DMS 273 treated with DMSO at 0.1 percent for 48 hours (cell line): ENCODE results near the gene ETV6.

Experiments used
- DNase-seq: peaks from one replicate; lab custom pipeline; 2025; lab: John Stamatoyannopoulos, UW

Gene ETV6

DNA sequence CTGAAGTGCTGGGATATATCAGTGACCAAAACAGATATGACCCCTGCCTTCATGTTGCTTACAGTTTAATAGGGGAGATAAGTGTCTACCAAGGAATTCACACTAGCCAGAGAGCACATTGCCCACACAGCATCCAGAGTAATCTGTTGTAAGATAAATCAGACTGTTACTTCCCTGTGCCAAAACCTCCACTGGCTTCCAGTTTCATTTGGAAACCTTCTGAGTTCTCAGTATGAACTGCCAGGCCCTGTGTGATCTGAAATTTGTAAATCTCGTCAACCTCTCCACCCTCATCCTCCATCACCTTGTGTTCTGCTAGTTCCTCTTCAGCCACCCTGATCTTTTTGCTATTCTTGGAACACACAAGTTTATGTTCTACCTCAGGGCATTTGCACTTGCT, 154.7 kb downstream of the ETV6 start:
- DNase-seq, result no peak

DNA sequence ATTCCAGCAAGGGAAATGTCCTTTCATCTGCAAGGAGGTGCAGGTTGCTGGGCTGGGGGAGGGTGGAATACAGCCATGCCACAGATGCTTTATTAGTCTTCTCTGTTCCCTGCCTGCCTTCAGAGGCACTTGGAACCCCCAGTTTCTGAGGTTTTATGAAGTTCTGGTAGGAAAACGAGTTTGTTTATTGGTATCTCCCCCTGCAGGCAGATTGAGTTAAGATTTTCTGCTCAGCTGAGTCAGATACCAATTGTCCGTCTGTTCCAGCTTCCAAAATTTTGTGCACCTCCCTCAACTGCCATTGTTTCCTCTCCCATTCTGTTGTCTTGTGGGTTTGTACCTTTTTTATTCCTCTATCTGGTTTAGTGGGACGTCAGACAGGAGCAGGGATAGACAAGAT, 155.6 kb downstream of the ETV6 start:
- no peak for DNase-seq

DNA sequence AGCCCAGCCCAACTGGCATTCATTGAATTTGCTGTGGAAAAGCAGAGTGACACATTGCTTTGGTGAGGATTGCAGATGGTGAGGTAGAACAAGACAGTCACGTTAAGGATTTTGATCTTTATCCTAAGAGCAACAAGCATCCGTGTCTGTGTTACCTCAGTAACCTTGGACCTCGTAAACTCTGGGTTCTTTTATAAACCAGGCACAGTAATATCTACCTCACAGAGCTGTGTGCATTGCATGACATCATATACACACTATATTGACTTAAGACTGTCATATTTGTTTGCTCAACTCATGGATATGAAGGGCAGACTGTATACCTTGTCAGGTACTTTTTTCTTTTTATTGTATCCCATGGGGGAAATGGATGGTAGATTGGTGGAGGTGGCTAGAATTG, 156.2 kb downstream of the ETV6 start:
- no peak for DNase-seq

DNA sequence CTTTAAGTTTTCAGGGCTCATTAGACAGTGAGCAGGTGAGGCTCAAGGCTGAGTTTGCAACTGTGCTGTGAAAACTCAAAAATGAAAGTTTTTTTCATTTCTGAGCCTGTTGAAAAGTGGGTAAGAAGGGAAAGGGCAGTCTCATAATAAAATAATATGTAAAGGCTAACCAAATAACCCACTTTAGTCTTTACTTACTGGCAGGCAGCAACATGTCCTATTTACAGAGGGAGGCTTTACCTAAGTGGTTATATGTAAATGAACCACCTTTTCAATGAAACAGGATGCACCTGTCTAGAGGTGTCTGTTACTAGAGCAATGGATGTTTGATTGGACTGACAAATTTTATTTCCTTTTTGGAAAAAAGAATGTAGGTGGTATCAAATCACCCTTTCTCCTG, 158.0 kb downstream of the ETV6 start:
- DNase-seq, result no peak

DNA sequence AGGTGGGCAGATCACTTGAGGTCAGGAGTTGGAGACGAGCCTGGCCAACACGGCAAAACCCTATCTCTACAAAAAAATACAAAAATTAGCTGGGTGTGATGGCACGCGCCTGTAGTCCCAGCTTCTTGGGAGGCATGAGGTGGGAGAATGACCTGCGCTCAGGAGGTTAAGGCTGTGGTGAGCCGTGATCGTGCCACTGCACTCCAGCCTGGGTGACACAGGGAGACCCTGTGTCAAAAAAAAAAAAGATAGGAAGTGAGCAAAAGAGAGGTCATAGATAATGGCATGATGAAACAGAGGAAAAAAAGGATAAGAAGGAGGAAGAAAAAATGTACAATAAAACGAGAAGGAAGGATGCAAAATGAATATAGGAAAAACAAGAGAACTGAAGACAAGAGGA, 159.5 kb downstream of the ETV6 start:
- no peak for DNase-seq

DNA sequence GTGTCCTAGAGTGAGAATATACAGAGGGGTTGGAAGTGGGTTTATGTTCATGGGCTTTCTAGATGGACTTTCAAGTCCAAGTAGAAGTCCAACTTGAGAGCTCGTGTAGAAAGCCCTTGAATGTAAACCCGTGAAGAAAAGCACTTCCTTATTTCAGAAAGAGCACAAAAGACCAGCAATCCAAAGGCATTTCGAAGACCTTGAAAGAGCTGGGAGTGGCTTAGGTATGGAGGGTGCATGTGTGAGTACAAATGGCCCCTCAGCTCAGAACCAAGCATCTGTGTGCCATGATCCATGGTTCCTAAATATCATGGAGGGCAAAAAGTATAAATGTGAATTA, 160.7 kb downstream of the ETV6 start:
- no peak for DNase-seq

DNA sequence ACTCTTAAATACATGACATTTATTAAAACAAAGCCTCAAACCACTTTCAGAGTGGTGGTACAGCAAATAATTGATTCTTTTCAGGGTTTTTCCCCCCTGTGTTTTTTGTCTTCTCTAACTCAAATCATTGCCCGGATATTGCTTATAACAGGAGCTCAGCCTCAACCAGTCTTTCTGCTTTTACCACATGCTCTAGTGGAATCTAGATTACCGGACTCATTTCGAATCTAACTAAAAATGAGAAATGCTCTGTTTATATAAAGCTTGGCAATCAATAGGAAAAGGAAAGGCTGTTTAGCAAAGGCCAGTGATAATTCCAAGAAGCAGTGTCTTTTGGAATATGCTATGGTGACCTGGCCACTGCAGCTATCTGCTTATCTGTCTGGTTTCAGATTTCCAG, 161.5 kb downstream of the ETV6 start:
- DNase-seq, result no peak

DNA sequence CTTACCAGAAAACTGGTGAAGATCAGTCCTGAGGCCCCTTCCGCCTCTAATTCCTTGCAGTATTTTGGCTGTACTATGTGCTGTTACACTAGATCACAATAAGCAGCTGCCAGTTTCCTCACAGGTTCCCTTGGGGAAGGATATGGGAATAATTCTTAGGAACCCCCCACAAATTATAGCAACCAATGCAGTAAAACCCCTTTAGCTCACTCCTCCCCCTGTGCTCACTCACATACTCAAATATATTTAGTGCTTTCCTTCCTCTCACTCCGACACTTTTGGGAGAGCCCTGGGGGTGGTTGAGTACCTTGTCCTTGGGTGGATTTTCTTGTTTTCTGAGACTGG, 162.7 kb downstream of the ETV6 start:
- DNase-seq, result no peak

DNA sequence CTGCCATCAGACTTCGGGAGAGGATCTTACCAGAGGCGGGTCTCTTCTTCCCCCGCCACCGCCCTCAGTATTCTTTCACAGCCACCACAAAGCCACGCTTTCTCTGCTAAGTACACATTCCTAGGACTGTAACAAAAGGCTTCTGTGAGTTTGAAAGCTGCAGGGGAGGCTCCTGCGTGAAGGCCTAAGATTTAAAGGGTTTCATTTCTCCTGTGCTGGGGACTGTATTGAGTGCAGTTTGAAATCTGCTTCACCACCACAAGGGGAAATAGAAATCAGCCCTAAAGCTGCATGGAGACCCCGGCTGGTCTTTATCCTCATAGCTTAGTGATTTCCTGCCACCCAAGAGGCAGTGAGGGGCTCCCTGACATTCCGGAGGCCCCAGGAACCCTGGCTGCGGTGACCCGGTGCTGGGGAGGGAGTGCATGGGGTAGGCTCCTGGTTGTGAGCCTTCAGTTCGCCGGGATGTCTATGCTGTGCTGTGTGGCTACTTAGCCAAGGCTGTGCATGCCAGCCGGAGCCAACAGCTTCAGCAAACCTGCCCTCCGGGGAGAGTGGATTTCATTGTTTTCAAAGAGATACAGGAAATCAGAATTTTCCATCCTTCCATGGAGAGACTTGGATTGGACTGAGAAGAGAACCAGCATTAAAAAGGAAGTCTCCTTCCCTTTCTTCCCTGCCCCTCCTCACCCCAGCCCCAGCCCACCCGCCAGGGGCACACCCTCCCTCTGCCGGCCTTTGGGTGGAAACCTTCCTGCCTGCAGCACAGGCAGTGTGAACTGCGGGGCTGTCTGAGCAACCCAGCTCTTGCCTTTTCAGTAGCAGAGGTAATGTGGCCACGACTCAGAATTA, 163.3 kb downstream of the ETV6 start:
- DNase-seq, result no peak

DNA sequence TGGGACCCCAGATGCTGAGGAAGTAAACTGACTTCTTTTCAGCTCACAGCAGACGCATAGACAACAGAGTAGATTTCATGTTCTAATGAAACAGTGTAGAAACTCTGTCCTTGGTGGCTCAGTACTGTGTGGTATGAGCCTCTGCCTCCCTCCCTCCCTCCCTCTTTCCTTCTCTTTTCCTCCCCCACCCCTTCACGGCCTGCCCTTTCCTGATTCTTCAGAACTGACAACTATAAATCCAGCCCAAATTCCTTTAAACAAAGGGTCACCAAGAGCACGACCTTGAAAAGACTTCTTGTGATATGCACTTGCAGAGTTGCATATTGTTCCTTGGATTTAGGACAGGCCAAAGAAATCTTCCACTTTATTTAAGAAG, 164.0 kb downstream of the ETV6 start:
- no peak for DNase-seq

DNA sequence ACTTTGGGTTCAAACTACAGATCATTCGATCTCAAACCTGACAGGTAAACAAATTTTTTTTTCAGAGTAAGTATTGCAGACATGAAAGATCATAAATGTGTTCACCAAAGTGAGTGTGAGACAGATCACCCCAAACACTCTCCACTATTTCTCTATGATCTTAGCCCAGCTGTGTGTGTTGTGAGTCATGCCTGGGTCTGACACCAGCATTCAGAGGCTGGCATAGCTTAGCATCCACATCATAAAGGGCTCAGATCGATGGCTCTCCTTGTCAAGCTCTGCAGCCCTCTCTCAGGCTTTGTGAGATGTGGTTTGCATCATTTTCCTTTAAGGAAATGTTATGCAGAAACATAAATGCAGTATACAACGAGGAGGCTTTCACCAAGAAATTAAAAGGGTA, 164.9 kb downstream of the ETV6 start:
- DNase-seq, result no peak

DNA sequence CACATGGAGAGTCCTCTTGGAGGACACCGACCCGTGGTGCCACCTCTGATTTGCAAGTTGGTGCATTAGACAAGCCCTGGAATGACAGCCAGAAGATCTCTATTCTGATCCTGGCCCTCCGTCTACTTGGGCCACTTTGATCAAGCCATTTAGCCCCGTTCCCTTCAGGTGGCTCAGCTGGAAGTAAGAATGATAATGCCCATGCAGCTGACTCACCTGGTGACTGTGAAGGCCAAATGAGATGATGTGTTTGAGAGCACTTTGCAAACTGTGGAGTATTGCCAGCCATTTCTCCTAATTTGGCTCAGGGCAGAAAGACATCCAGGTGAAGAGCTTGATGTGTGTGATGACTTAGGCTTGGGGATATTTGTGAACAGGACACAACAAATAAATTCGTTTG, 165.9 kb downstream of the ETV6 start:
- no peak for DNase-seq

DNA sequence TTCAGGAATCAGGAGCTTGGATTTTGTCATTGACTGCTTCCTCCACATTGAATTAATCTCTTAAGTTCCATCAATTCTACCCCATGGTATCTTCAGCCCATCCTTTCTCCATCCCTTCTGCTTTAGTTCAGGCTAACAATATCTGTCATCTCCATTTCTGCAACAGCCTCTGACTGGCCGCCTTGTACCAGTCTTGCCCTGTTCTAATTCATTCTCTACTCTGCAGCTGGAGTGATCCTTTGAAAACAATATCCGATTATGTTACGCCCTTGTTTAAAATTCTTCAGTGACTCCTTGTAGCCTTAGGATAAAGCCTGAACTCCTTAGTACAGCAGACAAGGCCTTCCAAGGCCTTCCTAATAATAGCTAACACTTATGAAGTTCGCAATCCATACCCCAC, 170.2 kb downstream of the ETV6 start:
- no peak for DNase-seq

DNA sequence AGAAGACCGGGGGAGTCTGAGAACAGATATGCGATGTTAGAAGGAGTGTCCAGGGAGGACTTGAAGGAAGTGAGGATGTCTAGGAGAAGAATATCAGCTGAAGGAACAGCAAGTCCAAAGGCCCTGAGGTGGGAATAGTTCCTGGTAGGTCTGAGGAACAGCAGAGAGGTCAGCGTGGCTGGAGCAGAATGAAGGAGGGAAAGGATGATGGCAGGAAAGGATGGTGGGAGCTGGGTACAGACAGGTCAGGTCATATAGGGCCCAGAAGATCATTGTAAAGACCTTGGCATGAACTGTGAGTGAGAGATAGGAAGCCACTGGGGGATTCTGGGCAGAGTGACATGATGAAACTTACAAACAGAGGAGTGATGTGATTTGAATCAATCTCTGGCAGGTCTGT, 171.0 kb downstream of the ETV6 start:
- DNase-seq, result no peak

DNA sequence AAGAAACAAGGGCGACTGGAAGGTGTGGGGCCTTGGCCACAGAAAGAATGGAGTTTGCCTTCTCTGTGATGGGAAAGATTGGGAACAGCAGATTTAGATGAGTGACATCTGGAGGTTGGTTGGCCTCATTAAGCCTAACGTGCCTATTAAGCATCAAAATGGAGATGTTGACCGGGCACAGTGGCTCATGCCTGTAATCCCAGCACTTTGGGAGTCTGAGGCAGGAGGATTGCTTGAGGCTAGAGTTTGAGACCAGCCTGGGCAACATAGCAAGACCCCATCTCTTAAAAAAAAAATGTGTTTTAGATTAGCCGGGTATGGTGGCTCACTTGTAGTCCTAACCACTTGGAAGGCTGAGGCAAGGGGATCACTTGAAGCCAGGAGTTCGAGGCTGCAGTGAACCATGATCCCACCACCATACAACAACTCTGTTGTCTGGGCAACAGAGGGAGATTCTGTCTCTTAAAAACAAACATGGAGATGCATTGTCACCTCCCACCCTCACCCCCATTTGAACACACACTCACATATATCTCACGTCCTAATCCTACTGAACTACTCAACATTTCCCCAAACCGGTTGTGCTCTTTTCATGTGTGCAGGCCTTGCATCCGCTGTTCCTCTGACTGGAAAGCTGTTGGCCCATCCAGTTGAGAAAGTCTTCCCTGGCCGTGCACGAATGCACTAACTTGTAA, 172.1 kb downstream of the ETV6 start:
- DNase-seq, result no peak

DNA sequence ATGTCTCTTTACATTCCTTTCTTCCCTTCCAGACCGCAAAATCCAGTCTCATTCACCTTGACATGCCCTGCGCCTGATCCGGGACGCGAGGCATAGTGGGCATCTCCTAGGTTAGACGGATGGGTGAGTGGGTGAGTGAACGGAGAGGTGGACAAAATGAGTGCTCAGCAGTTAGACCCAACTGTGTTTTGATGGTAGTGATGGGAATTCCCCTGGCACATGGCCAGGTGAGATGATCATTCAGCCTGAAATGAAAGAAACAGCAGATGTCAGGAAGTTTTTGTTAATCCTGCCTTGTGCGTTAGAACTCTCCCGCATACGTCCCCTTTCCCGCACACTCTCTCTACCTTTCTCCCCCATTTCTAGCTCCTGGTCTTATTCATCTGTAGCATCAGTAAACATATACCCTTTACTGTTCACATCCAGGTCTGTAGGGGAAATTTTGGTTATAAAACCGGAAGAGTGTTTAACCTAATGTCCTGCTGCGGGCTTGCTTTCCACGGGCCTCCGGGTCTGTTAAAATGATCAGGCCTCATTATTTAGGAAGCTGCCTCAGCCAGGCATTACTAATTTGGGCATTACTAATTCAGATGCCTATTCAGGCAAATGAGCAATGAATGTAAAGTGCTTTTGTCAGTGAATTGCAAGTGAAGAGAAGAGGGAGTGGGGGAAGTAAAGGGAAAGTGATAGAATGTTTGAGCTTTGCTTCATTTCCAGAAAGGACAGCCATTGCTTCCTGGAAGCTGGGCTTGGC, 172.8 kb downstream of the ETV6 start:
- DNase-seq, result no peak

DNA sequence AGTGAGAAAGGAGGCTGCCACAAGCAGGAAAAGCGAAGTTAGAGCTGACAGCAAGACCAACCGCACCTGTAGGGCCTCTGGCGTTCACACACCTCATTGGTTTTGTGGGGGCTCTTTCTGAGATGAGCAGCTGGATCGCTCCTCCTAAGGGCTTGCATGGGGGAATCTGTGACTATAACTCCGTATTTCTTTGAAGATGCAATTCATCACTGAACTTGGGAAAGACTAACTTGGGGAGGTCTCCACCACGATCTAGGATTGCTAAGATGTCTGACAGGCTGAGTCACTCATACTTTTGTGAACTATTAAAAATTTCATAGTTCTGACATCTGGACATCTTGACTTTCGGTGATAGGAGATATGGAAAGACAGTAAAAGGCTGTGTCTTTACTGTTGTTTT, 173.6 kb downstream of the ETV6 start:
- DNase-seq, result no peak

DNA sequence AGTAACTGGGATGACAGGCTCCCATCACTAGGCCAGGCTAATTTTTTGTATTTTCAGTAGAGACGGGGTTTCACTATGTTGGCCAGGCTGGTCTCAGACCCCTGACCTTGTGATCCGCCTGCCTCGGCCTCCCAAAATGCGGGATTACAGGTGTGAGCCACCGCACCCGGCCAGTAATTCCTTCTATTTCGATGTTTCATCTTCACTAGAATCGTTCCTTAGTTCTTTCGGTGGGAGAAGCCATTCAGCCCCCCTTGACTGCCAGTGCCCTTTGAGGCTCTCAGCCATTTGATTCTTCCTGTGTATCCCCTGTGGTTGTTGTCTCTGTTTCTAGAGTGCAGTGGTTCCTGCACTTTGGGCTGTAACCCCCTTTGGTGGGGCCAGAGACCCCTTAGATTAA, 174.1 kb downstream of the ETV6 start:
- no peak for DNase-seq

DNA sequence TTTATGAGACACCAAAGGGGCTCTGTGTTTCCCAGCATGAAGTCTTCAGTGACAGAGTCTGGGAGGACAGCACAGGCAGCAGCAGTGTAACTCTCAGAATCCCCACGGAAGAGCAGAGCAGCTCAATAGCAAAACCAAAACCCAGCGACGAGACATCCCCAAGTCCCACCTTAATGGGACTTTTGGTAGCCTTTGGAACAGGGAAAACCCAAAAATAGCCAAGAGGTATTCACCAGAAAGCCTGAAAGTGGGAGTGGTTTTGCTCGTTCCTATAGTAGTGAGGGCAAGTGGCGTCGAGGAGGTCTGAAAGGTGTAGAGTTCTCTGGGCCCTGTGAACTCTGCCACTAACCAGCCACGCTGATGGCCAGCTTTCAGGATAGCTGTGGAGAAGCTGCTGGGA, 174.6 kb downstream of the ETV6 start:
- DNase-seq, result no peak

DNA sequence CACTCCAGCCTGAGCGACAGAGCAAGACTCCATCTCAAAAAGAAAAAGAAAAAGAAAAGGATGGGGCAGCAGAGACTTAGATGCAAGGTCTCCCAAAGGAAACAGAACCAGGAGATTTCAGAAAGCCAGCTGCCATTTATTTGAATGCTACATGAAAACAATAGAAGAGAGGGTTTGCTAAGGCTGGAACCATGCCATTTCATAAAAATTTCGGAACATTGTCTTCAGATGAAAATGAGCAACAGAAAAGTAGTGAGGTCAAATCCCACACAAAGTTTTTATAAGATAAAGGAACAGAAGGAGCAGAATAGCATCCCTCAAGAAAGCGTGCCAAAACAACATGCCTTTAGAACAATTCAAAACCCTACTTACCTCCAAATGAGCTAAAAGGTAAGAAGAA, 175.3 kb downstream of the ETV6 start:
- DNase-seq, result no peak

DNA sequence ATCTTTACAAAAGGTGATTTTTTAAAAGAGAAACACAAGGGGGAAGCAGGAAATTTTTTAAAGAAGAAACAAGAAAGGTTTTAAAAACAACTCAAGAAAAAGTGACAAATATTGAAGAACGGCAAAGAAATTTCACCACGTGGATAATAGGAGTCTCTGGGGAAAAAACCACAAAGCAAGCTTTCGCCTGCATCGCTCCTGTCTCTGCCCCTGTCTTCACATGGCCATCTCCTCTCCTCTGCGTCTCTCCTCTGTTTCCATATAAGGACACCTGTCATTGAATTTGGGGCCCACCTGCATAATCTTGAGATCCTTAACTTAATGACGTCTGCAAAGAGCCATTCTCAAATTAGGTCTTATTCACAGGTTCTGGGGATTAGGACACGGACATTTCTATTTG, 175.8 kb downstream of the ETV6 start:
- no peak for DNase-seq

DNA sequence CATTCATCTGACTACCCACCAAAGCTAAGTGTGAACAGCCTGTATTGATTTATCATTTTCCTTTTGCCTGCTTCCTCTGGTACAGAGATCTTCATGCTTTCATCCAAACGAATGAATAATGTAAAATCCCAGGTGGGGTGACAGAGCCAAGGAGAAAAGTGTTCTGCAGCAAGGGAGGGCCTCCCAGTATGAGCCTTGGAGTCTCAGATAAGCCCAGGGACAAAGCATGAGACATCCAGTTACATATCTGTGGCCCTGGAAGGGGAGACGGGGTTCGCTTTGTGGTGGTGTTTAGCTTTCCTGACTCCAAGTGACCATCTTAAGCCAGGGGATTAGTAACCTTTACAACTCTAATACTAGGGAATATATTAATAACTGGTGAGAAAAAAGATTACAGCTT, 177.1 kb downstream of the ETV6 start:
- no peak for DNase-seq
